Metanephros (tissue), 1 donor: ENCODE measurements around the gene TMEM82. TPM values are rescaled to one million over a fixed set of nuclear protein-coding genes. Genes with fewer than 3 reads are reported as not detected.

Experiments used
- total RNA-seq: library from RNA; depleted of rRNA; stranded (reverse); fragments of >200 nt; gene quantifications from one replicate; pipeline ENCODE4 v1.2.3, GENCODE V29; 2014

The TMEM82 gene
- total RNA-seq, result 2.5 TPM

DNA sequence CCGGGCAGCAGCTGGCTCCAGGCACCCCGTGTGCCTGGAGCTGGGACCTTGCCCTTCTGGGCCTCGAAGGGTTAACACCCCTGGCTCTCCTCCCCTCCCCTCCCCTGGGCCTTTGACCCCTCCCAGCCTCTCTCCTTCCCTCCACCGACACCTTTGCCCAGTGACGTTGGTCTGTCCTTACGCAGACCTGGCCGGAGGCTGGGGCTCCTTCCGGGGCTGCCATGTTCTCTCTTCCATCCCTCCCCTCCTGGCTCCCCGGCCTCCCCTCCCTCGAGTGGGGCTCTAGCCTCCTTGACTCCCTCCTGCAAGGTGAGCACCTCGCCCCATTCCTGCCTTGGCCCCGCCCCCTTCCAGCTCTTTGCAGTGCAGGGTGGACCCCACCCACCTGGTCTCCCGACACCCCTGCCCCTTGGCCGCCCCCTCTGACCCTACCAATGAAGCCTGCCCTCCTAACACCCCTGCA, at the start of gene TMEM82:
Gene TMEM82, plus strand, starts transcription at position 161 of the 463 bp plus-strand sequence. Its CDS starts 61 bp downstream, at position 222.

GRCh38 chr1:15736038-15736891, 6.0 kb upstream of the TMEM82 start, which contains the start of gene SLC25A34:
TSS of gene SLC25A34 (plus strand) at chr1:15736258. CDS start at chr1:15736486, 228 bp downstream.

DNA sequence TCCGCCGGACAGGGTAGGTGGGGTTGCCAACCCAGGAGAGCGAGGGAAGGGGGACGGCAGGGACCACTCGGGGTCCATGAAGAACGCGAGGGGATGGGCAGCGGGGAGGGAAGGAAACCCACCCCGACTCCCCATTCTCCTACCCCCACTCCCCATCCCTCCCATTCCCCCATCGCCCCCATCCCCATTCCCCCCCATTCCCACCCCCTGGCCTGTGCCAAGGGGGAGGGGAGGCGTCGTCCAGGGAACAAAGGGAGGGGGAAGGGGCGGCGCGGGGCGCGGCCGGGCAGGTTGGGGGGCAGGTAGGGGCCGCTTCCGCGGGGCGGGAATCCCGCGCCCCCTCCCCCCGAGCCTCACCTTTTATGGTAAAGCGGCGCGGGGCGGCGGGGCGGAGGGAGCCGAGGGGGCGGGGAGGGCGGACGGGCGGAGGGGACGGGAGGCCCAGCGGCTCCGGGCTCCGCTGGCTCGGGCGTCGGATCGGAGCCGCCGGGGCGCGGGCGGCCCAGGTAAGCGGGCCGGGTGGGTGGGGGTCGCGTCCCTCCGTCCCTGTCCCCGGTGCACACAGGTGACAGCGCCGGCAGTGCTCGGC, 16.1 kb downstream of the TMEM82 start, which contains the start of gene FBLIM1:
Gene FBLIM1, plus strand, starts transcription at position 453 of the 589 bp plus-strand sequence. CDS start 6,189 bp downstream, outside the sequence.

Other genes starting within 250 kb of the TMEM82 start
- 33.8 TPM for gene CASP9, start 218.3 kb upstream of the TMEM82 start, total RNA-seq
- gene DNAJC16, start 215.7 kb upstream of the TMEM82 start, total RNA-seq, result 19.3 TPM
- 20.6 TPM for gene AGMAT, start 157.4 kb upstream of the TMEM82 start, total RNA-seq
- 55.6 TPM for gene DDI2, start 125.0 kb upstream of the TMEM82 start, total RNA-seq
- gene PLEKHM2, start 58.2 kb upstream of the TMEM82 start, total RNA-seq, result 53.5 TPM
- 3.4 TPM for gene SLC25A34, start 6.2 kb upstream of the TMEM82 start, total RNA-seq
- 91.0 TPM for gene FBLIM1, start 16.3 kb downstream of the TMEM82 start, total RNA-seq
- gene UQCRHL, start 65.2 kb downstream of the TMEM82 start, total RNA-seq, result 4.7 TPM
- 59.6 TPM for gene SPEN, start 105.2 kb downstream of the TMEM82 start, total RNA-seq
- 36.6 TPM for gene ZBTB17, start 233.6 kb downstream of the TMEM82 start, total RNA-seq